ENCODE results near the gene GYPC.
"Not testable (repeated sequence)": the region's sequence is repeated elsewhere in the genome, so short reads cannot be mapped to it uniquely, and the experiment has no call there.

GYPC gene

DNA sequence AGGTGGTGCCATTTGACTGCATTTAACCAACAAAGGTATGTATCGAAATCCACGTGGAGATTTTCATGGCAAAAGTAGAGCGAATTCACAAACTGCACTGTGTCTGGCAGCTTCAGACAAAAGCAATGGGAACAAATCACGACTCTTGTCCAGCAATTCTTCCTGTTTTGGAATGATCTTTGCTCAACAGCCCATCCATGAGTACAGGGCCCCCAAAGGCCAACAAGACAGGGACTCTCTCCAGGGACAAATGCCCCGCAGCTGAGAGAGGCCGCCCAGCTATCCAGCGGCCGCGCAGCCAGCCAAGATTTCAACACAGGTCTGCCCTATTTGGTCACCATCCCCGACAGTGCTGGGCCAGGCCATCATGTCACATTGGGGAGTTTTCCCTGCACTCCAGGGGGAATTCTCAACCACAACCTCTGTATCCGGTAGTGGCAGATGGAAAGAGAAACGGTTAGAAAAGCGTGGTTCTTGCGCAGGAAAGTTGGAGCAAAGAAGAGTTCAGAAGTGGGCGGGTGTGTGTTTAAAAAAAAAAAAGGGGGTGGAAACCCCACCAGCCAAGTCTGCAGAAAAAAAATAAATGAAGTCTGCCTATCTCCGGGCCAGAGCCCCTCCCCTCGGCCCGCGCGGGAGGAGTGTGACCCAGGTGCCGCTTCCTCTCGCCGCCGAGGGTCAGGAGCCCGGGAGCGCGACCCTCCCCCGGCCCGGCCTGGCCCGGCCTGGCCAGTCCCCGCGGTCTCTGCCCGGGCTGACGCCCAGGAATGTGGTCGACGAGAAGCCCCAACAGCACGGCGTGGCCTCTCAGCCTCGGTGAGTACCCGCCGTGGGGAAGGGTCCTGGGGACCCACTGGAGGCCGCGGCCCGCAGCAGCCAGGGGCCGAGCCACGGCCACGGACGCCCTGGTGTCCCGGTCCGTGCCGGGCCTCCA, at the start of gene GYPC:
Gene GYPC, plus strand, starts transcription at position 659 of the 931 bp plus-strand sequence. Its CDS starts 106 bp downstream, at position 765.
- no peak for DNase-seq (ENCODE audit: low read depth, low spot score)

GRCh38 chr2:126614524-126615227, 41.3 kb upstream of the GYPC start:
- no peak for DNase-seq (ENCODE audit: low read depth, low spot score)

- DNase-seq (ENCODE audit: low read depth, low spot score): no peak
These were observed 39.3 kb upstream of the GYPC start for GRCh38 chr2:126616606-126617069.

- no peak for DNase-seq (ENCODE audit: low read depth, low spot score)
These were observed 35.7 kb upstream of the GYPC start for GRCh38 chr2:126620302-126620701.

GRCh38 chr2:126623000-126623399, 33.0 kb upstream of the GYPC start:
- DNase-seq (ENCODE audit: low read depth, low spot score): no peak

- no peak for DNase-seq (ENCODE audit: low read depth, low spot score)
These were observed 28.3 kb upstream of the GYPC start for GRCh38 chr2:126627643-126628042.

DNA sequence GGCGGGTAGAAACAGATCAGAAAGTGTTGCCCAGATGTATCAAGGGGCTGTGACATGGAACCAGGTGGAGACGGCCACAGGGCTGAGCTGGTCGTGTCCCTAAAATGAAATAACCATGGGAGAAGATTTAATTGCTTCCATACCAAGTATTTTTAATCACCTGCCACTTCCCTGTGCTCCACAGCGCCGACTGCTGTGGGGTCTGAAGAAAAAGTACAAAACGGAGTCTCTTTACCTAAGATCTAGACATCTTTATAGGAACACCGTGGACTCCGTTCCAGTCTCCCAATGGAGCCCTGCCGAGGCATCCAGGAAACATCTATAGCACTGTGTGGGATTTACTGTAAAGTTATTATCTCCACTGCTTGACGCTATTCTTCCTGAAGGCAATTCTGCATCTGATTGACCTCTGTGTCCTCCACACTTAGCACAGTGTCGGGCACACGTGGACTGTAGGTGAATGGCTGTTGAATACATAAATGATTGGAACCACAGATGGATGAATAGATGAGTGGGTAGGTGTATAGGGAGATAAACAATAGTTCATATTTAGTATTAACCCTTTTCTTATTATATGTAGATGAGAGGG, 21.6 kb upstream of the GYPC start:
- no peak for DNase-seq (ENCODE audit: low read depth, low spot score)

- DNase-seq (ENCODE audit: low read depth, low spot score): no peak
These were observed 20.7 kb upstream of the GYPC start for GRCh38 chr2:126635281-126635680.

GRCh38 chr2:126635736-126636135, 20.2 kb upstream of the GYPC start:
- DNase-seq (ENCODE audit: low read depth, low spot score): no peak

DNA sequence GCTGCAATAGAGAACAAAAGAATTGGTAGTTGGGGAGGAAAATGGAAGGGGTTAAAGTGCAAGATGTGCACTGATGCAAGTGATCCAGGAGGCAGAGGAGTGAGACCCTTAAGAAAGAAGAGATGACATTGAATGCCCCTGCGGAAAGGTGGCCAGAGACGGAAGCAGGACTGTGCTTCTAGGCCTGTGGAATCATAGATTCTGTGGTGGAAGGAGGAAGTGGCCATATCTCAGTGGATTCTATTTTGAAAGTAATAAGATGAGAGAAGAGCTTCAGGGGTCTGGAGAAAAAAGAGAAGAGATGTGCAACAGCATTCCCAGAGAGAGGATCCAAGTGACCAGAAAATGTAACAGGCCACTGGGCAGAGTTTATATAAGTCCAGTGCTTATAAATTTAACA, 18.6 kb upstream of the GYPC start:
- no peak for DNase-seq (ENCODE audit: low read depth, low spot score)

GRCh38 chr2:126638746-126639145, 17.2 kb upstream of the GYPC start:
- no peak for DNase-seq (ENCODE audit: low read depth, low spot score)

- no peak for DNase-seq (ENCODE audit: low read depth, low spot score)
These were observed 16.7 kb upstream of the GYPC start for GRCh38 chr2:126639276-126639675.

GRCh38 chr2:126641294-126641693, 14.7 kb upstream of the GYPC start:
- DNase-seq (ENCODE audit: low read depth, low spot score): not testable (repeated sequence)

DNA sequence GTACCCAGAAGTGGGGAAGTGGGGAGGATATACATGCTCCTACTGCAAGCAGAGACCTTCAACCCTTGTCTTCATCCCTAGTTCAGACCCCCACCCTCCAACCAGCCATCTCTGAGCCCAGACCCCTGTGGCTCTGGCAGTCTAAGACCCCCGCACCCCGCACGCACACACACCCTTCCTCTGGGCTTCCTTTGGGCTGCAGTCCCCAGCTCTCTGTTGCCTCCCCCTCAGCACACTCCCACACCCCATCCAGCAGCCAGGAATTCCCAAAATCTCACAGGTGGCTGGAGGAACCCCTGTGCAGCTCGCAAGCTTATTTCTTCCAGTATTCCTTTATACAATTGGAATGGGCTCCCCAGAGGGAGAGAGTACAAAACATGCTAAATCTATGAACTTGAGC, 13.9 kb upstream of the GYPC start:
- no peak for DNase-seq (ENCODE audit: low read depth, low spot score)

DNA sequence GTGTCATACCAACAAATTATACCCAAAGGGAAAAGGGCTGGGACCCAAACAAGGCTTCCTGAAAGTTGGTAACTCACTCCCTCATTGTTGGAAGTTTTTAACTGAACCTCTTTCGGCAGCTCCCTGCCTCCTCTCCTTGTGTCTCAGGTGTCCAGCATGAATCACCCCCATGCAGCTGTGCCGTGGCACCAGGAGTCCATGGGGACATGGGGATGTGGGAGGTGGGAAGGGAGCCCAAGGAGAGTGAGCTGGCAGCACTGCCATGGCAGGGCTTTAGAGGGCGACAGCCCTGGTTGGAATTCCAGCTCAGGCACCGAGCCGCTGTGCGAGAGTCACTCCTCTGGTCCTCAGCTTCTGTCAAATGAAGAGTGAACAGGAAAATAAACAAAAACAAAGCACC, 12.5 kb upstream of the GYPC start:
- no peak for DNase-seq (ENCODE audit: low read depth, low spot score)

GRCh38 chr2:126643972-126644371, 12.0 kb upstream of the GYPC start:
- no peak for DNase-seq (ENCODE audit: low read depth, low spot score)

DNA sequence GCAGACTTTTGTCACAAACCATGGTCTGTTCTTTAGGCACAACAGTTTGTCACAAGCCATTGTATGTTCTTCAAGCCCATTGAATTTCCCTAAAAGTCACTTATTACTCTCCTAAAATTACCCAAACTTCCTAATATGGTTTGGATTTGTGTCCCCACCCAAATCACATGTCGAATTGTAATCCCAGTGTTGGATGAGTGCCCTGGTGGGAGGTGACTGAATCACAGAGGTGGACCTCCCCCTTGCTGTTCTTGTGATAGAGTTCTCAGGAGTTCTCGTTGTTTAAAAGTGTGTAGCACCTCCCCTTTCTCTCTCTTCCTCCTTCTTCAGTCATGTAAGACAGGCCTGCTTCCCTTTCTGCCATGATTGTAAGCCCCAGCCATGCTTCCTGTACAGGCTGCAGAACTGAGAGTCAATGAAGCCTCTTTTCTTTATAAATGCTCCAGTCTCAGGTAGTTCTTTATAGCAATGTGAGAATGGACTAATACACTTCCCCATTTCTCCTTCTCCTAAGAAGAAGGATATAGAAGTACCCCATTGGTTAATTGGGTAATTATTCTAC, 11.2 kb upstream of the GYPC start:
- DNase-seq (ENCODE audit: low read depth, low spot score): no peak

GRCh38 chr2:126645211-126645618, 10.7 kb upstream of the GYPC start:
- no peak for DNase-seq (ENCODE audit: low read depth, low spot score)

DNA sequence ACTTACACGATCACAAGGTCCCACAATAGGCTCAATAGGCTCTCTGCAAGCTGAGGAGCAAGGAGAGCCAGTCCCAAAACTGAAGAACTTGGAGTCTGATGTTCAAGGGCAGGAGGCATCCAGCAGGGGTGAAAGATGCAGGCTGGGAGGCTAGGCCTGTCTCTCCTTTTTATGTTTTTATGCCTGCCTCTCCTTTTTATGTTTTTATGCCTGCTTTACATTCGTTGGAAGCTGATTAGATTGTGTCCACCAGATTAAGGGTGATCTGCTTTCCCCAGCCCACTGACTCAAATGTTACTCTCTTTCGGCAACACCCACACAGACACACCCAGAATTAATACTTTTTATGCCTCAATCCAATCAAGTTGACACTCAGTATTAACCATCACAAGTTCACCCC, 9.9 kb upstream of the GYPC start:
- DNase-seq (ENCODE audit: low read depth, low spot score): no peak

DNA sequence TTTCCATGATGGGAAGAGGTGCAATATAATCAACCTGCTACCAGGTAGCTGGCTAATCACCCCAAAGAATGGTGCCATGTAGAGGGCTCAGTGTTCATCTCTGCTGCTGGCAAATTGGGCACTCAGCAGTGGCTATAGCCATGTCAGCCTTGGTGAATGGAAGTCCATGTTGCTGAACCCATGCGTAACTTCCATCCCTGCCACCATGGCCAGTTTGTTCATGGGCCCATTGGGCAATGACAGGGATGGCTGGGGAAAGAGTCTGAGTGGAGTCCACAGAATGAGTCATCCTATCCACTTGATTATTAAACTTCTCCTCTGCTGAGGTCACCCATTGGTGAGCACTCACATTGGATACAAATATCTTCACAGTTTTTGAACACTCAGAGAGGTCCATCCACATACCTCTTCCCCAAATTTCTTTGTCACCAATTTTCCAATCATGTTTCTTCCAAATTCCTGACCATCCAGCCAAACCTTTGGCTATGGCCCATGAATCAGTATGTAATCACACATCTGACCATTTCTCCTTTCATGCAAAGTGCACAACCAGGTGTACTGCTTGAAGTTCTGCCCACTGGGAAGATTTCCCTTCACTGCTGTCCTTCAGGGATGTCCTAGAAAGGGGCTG, 8.1 kb upstream of the GYPC start:
- not testable (repeated sequence) for DNase-seq (ENCODE audit: low read depth, low spot score)

GRCh38 chr2:126648345-126648786, 7.6 kb upstream of the GYPC start:
- not testable (repeated sequence) for DNase-seq (ENCODE audit: low read depth, low spot score)
